Colonic mucosa (tissue), 4 donors: Measurements from ENCODE around the gene DCAF15. TPM values are rescaled to one million over a fixed set of nuclear protein-coding genes. Genes with fewer than 3 reads are reported as not detected.

Source experiments
- DNase-seq: peaks from one replicate; pipeline ENCODE4 v3.0.0-alpha.2; 2020
- H3K27ac ChIP-seq: fragments of 200-600 bp; one replicate; pipeline ENCODE4 v1.8.0; 2021
- H3K27me3 ChIP-seq: fragments of 200-600 bp; one replicate; pipeline ENCODE4 v1.8.0; 2021
- H3K36me3 ChIP-seq: fragments of 200-600 bp; one replicate; pipeline ENCODE4 v1.8.0; 2021
- H3K4me1 ChIP-seq: fragments of 200-600 bp; one replicate; pipeline ENCODE4 v1.8.0; 2021; ENCODE audit warnings: mild to moderate bottlenecking
- H3K4me3 ChIP-seq: fragments of 200-600 bp; one replicate; pipeline ENCODE4 v1.8.0; 2021
- H3K9ac ChIP-seq, 2 donors: one replicate each; pipeline ENCODE4 v1.7.0; 2013; ENCODE audit warnings: control low read depth in 2 of 2, low read depth in 2 of 2, low read length in 2 of 2
- H3K9me3 ChIP-seq: fragments of 200-600 bp; one replicate; pipeline ENCODE4 v1.8.0; 2021
- intact Hi-C: fragments of 100-400 bp; cut with DNase I; formaldehyde crosslinking; loops from one replicate; pipeline ENCODE4 v1.14.1; 2022
- total RNA-seq, 2 donors: library from RNA; stranded (reverse); fragmentation: NEBNext Ultra II Directional in 1 of 2; extraction: Animal tissue kit (Norgen Biotek cat#: 25700) in 1 of 2; gene quantifications; one replicate each; pipeline ENCODE4 v1.2.1, GENCODE V29; 2021
- TF ChIP-seq, protein P1 (sequence below): fragments of 200-600 bp; IDR thresholded peaks from one replicate; pipeline ENCODE4 v1.8.0; 2022; ENCODE audit warnings: antibody characterized with exemption, mild to moderate bottlenecking
- donor health status: healthy.
- donor health status: DM: no; HTN: no; CAD: no.
- donor health status: DM: no; HTN: no; CAD: no.

DCAF15 gene
- total RNA-seq, 2 donors from 2014 or later = 30.2 to 55.1 TPM

DNA sequence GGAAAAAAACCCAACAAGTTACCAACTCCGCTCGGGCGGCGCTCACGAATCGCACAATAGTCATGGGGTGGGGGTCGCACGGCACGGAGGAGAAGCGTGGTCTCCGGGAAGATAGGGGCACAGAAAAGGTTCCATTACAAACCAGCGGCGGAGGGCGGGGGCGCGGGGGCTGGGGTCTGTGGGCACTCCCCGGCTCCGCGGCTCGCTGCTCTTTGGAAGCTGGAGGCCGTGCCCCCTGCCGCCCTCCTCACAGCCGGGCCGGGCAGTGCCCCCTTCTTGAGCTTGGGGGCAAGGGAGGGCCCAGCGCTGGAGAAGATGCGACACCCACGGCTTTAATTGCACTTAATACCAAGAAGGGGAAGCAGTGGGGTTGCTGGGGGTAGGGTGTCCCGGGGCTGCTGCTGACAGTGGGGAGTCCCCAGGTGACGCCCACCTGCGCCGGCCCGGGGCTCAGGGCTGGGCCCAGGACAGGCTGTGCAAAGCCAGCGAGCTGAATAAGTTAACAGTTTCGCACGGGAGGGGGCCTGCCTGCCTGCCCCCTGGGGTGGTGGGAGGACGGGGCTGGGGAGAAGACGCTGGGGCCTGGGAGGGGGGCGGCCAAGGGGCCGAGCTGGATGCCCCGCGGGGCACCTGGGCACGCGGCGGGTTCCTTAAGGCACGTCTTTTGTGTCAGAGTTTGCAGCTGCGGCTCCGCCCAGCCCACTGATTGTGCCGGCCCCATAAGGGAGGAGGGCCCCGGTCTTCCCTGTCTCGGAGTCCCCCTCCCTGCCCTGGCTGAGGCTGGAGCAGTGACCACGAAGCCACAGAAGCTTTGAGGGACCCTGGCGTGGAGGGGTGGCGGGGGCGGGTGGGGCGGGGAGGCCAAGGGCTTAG lies 9.8 kb downstream of the DCAF15 start:
- no peak overlapping the region for H3K27ac ChIP-seq
- H3K9me3 ChIP-seq = no peaks in the 10 kb centered on the region
- intact Hi-C loops = no loop called here
- no peak overlapping the region for H3K9ac ChIP-seq
- no peaks in the 10 kb centered on the region for H3K27me3 ChIP-seq
- no peak for DNase-seq
- peaks cover 8% of the 10 kb centered on the region for H3K36me3 ChIP-seq
- H3K4me1 ChIP-seq = no peaks in the 10 kb centered on the region
- TF ChIP-seq, protein P1, sequence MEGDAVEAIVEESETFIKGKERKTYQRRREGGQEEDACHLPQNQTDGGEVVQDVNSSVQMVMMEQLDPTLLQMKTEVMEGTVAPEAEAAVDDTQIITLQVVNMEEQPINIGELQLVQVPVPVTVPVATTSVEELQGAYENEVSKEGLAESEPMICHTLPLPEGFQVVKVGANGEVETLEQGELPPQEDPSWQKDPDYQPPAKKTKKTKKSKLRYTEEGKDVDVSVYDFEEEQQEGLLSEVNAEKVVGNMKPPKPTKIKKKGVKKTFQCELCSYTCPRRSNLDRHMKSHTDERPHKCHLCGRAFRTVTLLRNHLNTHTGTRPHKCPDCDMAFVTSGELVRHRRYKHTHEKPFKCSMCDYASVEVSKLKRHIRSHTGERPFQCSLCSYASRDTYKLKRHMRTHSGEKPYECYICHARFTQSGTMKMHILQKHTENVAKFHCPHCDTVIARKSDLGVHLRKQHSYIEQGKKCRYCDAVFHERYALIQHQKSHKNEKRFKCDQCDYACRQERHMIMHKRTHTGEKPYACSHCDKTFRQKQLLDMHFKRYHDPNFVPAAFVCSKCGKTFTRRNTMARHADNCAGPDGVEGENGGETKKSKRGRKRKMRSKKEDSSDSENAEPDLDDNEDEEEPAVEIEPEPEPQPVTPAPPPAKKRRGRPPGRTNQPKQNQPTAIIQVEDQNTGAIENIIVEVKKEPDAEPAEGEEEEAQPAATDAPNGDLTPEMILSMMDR = no peak
- no peak overlapping the region for H3K4me3 ChIP-seq

DNA sequence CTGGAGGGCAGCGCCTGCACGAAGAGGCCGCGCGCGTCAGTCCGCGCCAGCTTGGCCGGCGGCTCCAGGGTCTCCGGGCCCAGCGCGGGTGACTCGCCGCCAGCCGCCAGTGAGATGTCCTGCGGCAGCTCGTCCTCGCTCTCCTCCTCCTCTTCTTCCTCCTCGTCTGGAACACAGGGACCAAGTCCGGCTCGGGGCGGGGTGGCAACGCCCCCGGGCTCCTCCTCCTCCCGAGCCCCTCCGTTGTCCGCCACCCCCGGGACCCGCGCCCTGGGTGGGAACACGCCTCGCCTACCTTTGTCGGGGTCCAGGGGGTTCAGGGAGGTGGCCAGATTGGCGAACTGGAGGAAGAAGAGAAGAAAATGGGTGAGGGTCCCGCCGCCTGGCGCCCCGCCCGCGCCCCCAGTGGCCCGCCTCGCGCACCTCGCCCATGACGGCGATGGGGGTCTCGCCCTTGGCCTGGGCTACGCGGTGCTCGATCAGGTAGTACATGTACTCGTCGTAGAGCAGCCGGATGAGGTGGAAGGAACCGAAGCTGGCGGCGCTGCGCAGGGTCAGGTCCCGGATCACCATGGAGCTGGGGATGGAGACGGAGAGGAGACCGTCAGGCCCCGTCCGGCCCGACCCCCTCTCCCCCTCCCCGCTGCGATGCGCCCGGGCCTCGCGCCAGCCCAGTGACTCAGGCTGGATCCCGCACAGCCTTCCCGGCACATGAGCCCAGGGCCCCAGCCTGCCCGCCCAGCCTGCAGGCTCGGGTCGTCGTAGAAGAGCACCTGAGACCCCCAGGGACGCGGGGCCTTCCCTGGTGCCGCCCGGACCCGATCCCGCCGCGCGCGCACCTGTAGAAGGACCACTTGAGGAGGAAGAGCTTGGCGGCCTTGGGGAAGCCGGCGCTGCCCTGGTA lies 10.6 kb downstream of the DCAF15 start:
- H3K4me3 ChIP-seq = no peak overlapping the region
- intact Hi-C loops = no loop called here
- no peak for DNase-seq
- no peak overlapping the region for H3K27ac ChIP-seq
- H3K9ac ChIP-seq = no peak overlapping the region
- no peaks in the 10 kb centered on the region for H3K27me3 ChIP-seq
- peaks cover 8% of the 10 kb centered on the region for H3K36me3 ChIP-seq
- H3K9me3 ChIP-seq = no peaks in the 10 kb centered on the region
- TF ChIP-seq, protein P1 = no peak
- no peaks in the 10 kb centered on the region for H3K4me1 ChIP-seq

DNA sequence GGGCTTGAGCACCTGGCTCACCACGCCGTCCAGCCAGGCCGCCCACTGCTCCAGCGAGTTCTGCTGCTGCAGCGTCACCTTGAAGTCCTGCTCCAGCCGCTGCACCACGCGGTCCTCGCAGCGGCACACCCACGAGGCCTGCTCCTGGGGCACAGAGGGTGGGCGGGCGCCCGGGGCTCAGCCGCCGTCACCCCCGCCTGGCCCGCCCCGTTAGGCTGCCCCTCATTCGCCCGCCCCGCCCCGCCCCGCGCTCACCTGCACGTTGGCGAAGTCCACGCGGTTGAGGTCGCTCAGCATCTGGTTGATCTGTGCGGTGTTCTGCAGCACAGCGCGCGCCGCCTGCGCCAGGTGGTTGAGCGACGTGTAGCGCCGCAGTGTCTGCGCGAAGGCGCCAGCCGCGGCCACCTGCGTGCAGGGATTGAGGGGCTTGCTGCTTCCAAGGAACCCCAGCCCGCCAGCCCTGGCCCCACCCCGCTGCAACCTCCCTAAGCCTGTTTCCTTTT lies 11.3 kb downstream of the DCAF15 start:
- Histone ChIP-seq H3K4me3 (no peak overlapping the region), H3K9me3 (no peaks in the 10 kb centered on the region), H3K36me3 (peaks cover 12% of the 10 kb centered on the region), H3K4me1 (no peaks in the 10 kb centered on the region), H3K27me3 (no peaks in the 10 kb centered on the region), H3K27ac (no peak overlapping the region), H3K9ac (no peak overlapping the region)
- TF ChIP-seq, protein P1 = no peak
- DNase-seq = no peak
- intact Hi-C loops = no loop called here

DNA sequence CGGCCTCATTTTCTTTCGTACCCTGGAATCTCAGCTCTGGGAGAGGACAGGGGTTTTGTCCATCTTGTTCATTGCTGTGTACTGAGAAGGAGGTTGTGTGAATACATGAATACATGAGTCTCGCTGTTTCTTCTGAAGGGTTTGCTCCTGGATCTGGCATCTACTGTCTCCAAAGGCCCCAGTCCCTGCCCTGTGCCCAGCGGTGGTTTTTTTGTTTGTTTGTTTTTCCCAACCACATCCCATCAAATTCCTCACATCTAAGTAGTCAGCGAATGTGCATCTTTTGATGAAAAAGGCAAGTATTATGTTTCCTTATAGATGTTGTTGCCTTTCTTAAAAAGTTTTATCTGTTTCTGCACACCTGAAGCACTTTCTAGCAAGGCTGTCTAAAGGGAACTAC lies 12.5 kb downstream of the DCAF15 start:
- Histone ChIP-seq H3K9ac (no peak overlapping the region), H3K4me1 (no peaks in the 10 kb centered on the region), H3K9me3 (no peaks in the 10 kb centered on the region), H3K4me3 (no peak overlapping the region), H3K27me3 (no peaks in the 10 kb centered on the region), H3K36me3 (peaks cover 20% of the 10 kb centered on the region), H3K27ac (no peak overlapping the region)
- intact Hi-C loops = no loop called here
- TF ChIP-seq, protein P1 = no peak
- no peak for DNase-seq

DNA sequence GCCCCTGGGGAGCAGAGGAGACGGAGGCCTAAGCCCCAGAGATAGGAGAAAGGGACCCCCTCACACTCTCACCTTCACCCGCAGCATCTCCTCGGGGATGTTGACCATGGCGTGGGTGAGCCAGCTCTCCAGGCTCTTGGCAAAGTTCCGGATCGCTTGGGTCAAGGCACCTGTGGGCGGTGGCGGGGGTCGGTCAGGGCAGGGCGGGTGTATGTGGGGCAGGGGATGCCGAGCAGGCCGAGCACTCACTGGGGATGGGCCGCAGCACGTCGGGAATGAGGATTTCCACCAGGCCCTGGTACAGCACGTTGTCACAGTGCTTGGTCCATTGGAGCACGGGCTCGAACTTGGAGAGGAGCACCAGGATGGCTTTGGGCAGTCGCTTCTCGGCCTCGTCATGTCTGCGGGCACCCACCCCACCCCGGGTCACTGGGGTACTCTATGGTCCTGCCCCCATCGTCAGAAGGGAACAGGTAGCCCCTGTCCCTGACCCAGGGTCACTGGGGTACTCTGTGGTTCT lies 13.1 kb downstream of the DCAF15 start:
- Histone ChIP-seq H3K4me1 (no peaks in the 10 kb centered on the region), H3K4me3 (no peak overlapping the region), H3K27me3 (no peaks in the 10 kb centered on the region), H3K36me3 (peaks cover 14% of the 10 kb centered on the region), H3K9me3 (no peaks in the 10 kb centered on the region), H3K27ac (no peak overlapping the region), H3K9ac (no peak overlapping the region)
- intact Hi-C loops = no loop called here
- TF ChIP-seq, protein P1 = no peak
- no peak for DNase-seq
